HG02981 (cell line): ENCODE measurements around the gene DENND1A.

ENCODE experiments used
- ATAC-seq: cut with Tn5 transposase; IDR thresholded peaks from one replicate; pipeline ENCODE4 v1.9.1; 2021; ENCODE audit warnings: mild to moderate bottlenecking, moderate library complexity; ENCODE audit not compliant: unreplicated experiment

Gene DENND1A

DNA sequence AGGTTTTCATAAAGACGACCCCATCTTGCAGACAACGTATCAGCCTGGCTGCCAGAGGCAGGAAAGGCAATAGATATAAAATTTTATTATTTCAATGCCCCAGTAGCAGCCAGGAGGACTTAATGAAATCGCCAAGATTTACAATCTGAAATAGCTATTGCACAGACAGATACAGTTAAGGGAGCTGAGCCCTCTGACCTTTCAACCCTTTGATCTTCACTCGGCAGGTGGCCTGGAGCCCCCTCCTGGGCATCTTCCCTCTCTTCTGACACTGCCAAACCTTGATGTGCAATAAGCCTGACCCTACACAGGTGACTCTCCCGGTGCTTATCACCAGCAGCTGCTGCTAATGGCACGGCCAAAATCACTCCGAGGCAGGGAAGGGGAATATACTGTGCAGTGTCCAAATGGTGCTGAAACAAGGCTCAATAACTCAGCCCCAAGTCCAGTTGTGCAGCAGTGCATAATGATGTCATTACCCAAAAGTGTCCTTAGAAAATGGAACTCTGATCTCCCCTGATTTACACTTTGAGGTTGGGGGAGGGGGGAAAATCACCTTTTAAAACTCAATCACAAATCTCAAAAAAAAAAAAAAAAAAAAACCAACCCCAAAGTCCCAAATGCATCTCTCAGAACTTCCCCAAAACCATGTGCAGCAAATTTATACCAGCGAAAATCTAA is 331.9 kb downstream of the DENND1A start:
- ATAC-seq, result no peak

DNA sequence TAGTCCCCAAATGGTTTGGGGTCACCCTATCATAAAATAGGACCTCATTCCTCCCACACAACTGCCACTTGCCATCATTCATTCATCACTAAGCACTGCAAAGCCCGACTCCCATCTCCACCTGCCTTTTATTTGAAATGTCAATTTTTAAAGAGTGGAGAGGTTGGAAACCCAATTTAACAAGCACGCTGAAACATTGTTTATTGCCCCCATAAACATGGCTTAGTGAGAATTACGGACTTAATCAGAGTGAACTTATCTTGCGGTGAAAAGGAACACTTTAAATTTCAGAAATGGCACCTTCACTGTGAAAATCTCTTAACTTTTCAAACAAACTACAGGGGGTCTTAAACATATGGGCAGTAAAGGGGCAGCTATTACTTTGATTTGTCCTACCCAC is 332.9 kb downstream of the DENND1A start:
- no peak for ATAC-seq

DNA sequence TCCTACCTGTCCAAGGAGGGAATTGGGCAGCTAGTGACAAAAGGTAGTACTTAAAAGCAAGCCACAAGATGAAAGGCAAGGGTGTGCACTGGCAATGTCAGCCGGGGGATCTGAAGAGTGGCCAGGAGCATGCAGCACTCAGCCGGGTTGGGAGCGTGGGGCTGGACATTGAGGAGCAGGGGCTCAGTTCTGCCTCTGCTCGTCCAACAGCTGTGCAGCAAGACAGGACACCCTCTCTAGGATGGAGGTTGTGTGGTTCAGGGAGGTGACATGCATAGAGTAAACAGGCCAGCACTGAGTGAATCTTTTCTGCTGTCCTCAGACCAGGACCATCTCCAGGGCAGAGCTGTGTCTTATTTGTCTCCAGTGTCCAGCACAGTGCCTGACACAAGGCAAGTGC is 338.6 kb downstream of the DENND1A start:
- ATAC-seq, result no peak

- ATAC-seq, result no peak
Observed at GRCh38 chr9:123590499-123590898, 339.4 kb downstream of the DENND1A start.

DNA sequence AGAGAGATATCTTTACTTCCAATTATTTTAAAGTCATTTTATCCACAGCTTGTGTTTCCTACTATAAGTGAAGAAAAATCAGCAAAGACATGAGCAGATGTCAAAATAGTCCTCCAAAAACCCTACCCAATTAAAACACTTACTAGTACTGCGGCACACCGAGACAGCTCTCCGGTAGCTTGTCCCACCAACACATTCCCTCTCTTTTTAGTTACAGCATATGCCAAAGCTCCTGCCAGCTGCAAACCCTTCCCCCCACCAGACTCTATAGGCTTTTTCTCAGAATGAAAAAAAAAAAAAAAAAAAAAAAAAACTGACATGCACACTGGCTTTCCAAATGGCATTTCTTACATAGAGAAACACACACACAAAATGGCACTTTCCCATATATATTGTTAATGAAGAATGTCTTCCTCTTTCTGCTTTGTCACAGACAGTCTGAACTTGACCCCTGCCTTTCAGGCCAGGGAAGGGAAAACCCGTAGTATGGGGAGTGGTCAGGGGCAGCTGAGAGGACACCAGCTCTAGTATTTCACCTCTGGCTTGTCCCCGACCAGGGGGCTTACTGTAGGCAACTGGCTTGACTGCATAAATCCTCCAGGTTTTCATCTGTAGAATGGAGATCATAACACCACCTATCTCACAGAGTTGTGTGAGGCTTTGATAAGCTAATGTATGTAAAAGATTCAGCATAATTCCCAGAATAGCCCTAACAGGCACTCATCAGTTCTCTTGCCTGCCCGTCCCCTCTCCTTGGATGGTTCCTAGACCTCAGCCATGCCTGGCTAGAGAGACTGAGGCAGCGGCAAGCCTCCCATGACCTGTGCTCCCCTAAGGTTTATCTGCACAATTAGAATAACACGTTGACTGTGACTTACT is 340.3 kb downstream of the DENND1A start:
- no peak for ATAC-seq

DNA sequence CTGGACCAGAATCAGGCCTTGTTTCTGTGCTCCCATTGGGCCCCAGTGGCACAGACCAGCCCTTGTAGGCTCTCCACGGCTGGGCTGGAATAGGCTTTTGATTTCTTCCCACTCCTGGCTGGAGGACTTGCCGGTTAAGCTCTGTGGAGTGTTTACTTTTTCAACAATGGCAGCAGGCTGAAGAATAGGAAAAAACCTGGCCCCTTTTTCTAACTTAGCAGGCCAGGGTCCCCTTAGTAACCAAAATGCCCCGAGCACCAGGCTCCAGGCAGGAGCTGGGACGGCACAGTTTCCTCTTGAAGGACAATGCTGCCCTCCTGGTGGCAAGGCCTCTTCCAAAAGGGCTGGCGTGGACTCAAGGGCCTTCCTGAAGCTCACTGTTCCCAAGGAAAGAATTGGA is 343.7 kb downstream of the DENND1A start:
- ATAC-seq, result no peak

- no peak for ATAC-seq
Observed at GRCh38 chr9:123584202-123585176, 345.4 kb downstream of the DENND1A start.

- no peak for ATAC-seq
Observed at GRCh38 chr9:123583646-123584045, 346.3 kb downstream of the DENND1A start.

GRCh38 chr9:123571240-123571639 is 358.7 kb downstream of the DENND1A start:
- peak; percentile 61 for ATAC-seq

- ATAC-seq, result no peak
Observed at GRCh38 chr9:123568691-123569688, 360.9 kb downstream of the DENND1A start.

DNA sequence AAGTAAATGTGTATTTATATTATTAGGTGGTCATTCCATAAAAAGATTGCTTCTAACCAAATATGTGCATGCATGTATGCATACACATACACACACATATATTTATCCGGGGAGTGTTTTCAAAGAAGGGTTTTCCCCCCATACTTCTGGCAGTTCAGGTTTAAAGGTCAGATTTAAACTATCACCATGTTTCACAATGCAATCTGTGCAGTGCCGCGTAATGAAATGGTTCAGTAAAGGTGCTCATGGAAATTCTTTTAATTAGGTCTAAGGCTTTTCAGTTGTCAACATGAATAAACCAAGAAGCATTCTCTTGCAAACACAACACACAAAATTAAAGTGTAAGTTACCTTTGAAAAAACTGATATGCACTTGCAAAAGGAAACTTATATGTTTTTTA is 362.9 kb downstream of the DENND1A start:
- ATAC-seq, result no peak

- ATAC-seq, result no peak
Observed at GRCh38 chr9:123564652-123565051, 365.3 kb downstream of the DENND1A start.

GRCh38 chr9:123562844-123563346 is 367.0 kb downstream of the DENND1A start:
- no peak for ATAC-seq

GRCh38 chr9:123561046-123561445 is 368.9 kb downstream of the DENND1A start:
- ATAC-seq, result no peak

DNA sequence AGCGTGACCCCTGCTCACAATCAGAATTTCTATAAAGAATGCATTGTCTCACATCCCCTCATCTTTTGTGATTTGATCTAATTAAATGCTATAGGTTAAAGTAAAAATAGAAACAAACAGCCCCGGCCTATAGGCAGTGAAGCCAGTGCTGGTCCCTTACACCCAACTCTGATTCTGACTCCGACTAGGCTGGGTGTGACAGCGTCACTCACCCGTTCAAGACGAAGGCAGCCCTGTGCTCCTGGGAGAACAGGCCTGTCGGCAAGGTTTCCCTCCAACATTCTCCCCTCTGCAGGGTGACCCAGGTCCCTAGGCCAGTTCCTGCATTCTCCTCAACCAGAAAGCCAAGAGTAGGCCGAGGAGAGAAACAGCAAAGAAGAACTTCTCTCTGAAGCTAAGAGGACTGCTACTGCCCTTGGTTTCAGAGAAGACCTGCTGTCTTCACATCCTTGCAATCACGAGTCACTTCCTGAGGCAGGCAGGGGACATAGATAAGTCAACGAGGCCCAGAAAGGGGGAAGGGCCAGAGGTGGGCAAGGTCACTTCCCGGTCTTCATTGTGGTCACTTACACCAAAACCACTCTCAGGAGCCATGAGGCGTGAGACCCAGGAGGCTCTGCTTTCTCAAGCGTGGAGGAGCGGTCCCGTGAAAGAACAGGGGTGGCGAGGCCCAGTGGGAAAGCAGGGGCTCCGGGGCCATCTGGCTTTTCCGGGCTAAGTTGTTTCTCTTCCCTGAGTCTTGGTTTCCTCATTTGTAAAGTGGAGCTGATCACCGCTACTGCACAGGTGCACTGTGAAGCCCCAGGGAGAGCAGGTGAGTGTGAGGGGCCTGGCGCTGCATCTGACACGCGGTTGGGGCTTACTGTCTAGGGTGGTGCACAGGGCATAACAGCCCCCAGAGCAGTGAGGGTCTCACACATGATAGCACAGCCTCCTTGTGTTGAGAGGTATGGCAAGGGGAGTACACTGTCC is 373.2 kb downstream of the DENND1A start:
- ATAC-seq, result no peak

GRCh38 chr9:123555646-123556045 is 374.3 kb downstream of the DENND1A start:
- ATAC-seq, result no peak

GRCh38 chr9:123552530-123552929 is 377.4 kb downstream of the DENND1A start:
- no peak for ATAC-seq

GRCh38 chr9:123551734-123552133 is 378.2 kb downstream of the DENND1A start:
- no peak for ATAC-seq

- ATAC-seq, result no peak
Observed at GRCh38 chr9:123550797-123551196, 379.1 kb downstream of the DENND1A start.
